Measurements from ENCODE around the gene PDE7B.
"Not testable (repeated sequence)": the region's sequence is repeated elsewhere in the genome, so short reads cannot be mapped to it uniquely, and the experiment has no call there.

Gene PDE7B

GRCh38 chr6:136137008-136137692 lies 285.6 kb downstream of the PDE7B start:
- no peak for TF ChIP-seq CTCF (conservative IDR thresholded peaks at IDR 0.05; ENCODE audit: low read depth, low read length)
- H3K4me3 ChIP-seq (ENCODE audit: low read length), result no peak overlapping the region
- peak; percentile 73 for DNase-seq (ENCODE audit: low read depth)

GRCh38 chr6:136137739-136138402 lies 286.4 kb downstream of the PDE7B start:
- no peak for TF ChIP-seq CTCF (conservative IDR thresholded peaks at IDR 0.05; ENCODE audit: low read depth, low read length)
- H3K4me3 ChIP-seq (ENCODE audit: low read length), result no peak overlapping the region
- DNase-seq (ENCODE audit: low read depth), result no peak

GRCh38 chr6:136139111-136139510 lies 287.6 kb downstream of the PDE7B start:
- H3K4me3 ChIP-seq (ENCODE audit: low read length); DNase-seq (ENCODE audit: low read depth): not testable (repeated sequence)

GRCh38 chr6:136144251-136145023 lies 292.9 kb downstream of the PDE7B start:
- no peak for DNase-seq (ENCODE audit: low read depth)
- H3K4me3 ChIP-seq (ENCODE audit: low read length), result no peak overlapping the region
- no peak for TF ChIP-seq CTCF (conservative IDR thresholded peaks at IDR 0.05; ENCODE audit: low read depth, low read length)

GRCh38 chr6:136146130-136146529 lies 294.6 kb downstream of the PDE7B start:
- no peak for DNase-seq (ENCODE audit: low read depth)
- no peak overlapping the region for H3K4me3 ChIP-seq (ENCODE audit: low read length)
- TF ChIP-seq CTCF (conservative IDR thresholded peaks at IDR 0.05; ENCODE audit: low read depth, low read length), result no peak

- TF ChIP-seq CTCF (conservative IDR thresholded peaks at IDR 0.05; ENCODE audit: low read depth, low read length), result no peak
- no peak overlapping the region for H3K4me3 ChIP-seq (ENCODE audit: low read length)
- no peak for DNase-seq (ENCODE audit: low read depth)
Observed at GRCh38 chr6:136147342-136147741, 295.8 kb downstream of the PDE7B start.

GRCh38 chr6:136148051-136148450 lies 296.6 kb downstream of the PDE7B start:
- DNase-seq (ENCODE audit: low read depth), result no peak
- no peak for TF ChIP-seq CTCF (conservative IDR thresholded peaks at IDR 0.05; ENCODE audit: low read depth, low read length)
- no peak overlapping the region for H3K4me3 ChIP-seq (ENCODE audit: low read length)

All from retinal pigment epithelial cell (primary cell).